Epithelial cell of esophagus (primary cell): ENCODE results near the gene THOP1.

ENCODE experiments used
- DNase-seq: peaks from one replicate; pipeline ENCODE4 v3.0.0; 2010; ENCODE audit warnings: low read depth
- H3K4me3 ChIP-seq: 2 replicates; pipeline ENCODE4 v1.5.1; 2011; ENCODE audit warnings: mild to moderate bottlenecking, low read length, control low read depth
- CTCF ChIP-seq: IDR thresholded peaks from 2 replicates; pipeline ENCODE4 v1.5.1; 2011; ENCODE audit warnings: low read depth, mild to moderate bottlenecking, low read length, control low read depth, inconsistent platforms; ENCODE audit not compliant: insufficient read depth; ENCODE audit errors: missing control alignments

The THOP1 gene

DNA sequence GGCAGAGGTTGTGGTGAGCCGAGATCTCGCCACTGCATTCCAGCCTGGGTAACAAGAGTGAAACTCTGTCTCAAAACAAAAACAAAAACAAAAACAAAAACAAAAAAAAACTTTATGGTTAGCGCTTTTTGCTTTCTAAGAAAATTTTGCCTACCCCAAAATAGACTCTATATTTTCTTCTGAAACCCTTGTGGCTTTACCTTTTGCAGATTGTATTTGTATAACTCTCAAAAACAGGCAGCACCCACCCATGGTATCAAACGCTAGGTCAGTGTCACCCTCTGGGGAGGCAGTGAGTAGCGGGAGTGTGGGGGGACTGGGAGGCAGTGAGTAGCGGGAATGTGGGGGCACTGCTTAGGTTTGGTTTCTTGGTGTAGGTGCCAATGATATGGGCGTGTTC, 38.0 kb upstream of the THOP1 start:
- TF ChIP-seq CTCF, result no peak
- H3K4me3 ChIP-seq, result no peak overlapping the region

DNA sequence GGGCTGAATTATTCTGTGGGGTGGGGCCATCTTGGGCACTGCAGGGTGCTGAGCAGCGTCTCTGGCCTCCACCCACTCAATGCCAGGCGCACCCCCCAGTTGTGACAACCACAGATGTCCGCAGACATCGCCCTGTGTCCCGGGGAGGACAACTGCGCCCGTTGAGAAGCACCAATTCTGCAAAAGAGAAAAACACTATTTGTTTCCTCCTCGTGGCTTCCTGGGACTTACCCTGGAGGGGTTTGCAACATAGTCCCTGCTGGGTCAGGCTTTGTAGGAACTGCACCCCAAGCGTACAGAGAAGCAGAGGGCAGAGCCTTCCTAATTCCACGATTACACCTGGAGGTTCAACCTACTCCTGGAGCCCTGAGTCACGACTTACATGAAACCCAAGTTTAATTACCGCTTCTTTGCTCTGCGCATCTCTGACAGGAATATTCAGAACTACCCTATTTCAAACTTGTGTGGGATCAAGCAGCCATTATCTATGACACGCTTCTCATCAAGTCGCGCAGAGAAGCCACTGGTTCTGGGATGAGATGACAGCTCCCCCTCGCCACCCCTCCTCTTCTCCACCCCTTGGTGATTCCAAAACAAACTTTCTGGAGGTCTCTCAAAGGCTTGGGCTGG, 34.4 kb upstream of the THOP1 start:
- no peak overlapping the region for H3K4me3 ChIP-seq
- TF ChIP-seq CTCF, result no peak
- DNase-seq, result no peak

More for the DNA sequence above, 38.0 kb upstream of the THOP1 start:
- no peak for DNase-seq

DNA sequence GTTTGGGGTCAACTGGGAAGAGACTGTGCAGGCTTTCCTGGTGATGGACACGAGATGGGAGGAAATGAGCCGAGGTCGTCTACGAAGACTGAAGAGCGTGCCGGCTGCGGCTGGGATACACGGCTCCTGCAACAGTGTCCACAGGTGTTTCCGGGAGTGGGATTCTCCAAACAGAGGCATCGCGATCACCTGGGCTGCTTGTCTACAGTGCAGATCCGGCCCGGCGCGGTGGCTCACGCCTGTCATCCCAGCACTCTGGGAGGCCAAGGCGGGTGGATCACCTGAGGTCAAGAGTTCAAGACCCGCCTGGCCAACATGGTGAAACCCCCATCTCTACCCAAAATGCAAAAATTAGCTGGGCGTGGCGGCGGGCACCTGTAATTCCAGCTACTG, 33.9 kb upstream of the THOP1 start:
- DNase-seq, result no peak
- no peak overlapping the region for H3K4me3 ChIP-seq
- no peak for TF ChIP-seq CTCF

DNA sequence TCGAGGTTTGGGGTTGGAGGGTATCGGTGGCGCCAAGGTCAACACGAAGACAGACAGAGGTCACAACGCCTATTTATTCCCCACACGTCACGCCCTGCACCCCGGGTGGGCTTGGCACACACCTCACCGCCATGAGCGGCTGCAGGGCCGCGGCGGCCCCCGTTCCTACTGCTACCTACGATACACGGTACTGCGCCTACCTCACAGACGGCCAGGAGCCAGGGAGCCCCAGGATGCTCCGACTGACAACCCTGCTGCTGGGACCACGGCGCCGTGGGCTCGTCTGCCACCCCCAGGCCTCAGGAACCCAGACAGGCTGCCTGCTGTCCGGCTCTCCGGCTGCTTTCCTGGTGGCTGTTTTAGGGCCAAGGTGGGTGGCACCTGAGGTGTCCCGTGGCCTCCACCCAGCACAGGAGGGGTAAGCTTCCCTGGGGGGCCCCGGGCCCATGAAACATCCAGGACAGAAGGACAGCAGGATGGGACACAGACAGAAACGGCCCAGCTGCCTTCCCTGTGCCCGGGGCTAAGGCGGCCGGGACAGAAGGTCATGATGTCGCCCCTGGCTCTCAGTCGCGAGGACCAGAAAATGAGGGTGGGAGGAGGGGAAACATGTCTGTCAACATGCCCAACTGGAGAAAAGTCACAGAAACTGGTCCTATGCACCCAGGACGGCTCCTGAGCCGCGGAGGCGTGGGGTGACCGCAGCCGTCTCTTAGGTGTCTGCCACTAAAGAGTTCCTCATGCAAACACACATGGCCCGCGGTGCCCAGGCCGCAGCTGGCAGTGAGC, 30.4 kb upstream of the THOP1 start:
- no peak overlapping the region for H3K4me3 ChIP-seq
- DNase-seq, result no peak
- no peak for TF ChIP-seq CTCF

GRCh38 chr19:2755448-2755705, 29.9 kb upstream of the THOP1 start:
- TF ChIP-seq CTCF, result no peak
- no peak overlapping the region for H3K4me3 ChIP-seq
- DNase-seq, result no peak

DNA sequence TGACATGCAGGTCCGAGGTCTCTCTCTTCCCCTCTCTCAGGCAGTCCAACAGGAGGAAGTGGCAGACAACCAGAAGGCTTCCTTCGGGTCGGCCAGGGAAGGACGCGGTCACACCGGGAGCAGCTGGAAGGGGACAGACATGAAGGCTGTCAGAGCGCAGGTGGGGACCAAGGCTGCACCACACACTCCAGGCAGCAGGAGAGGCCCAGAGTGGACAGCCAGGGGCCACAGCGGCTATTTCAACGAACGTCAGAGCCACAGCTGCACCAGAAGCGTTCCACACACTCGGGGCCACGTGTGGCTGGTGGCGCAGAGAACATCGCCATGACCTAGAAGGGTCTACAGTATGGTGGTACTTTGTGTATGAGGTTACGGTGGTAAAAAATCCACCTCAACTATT, 29.5 kb upstream of the THOP1 start:
- H3K4me3 ChIP-seq, result no peak overlapping the region
- no peak for TF ChIP-seq CTCF
- DNase-seq, result no peak

GRCh38 chr19:2756477-2756876, 28.8 kb upstream of the THOP1 start:
- DNase-seq, result no peak
- TF ChIP-seq CTCF, result no peak
- no peak overlapping the region for H3K4me3 ChIP-seq
